Kidney (tissue), 14 donors: ENCODE results near the gene PIGQ. TPM values are rescaled to one million over a fixed set of nuclear protein-coding genes. Genes with fewer than 3 reads are reported as not detected.

ENCODE experiments used
- DNase-seq, 5 donors: peaks; one replicate each; pipeline ENCODE4 v3.0.0-alpha.2; 2013 to 2020
- FAIRE-seq: peaks from 2 replicates; lab custom pipeline; 2012; peaks lifted over from hg19 to GRCh38; lab: Jason Lieb, UNC
- H3K27ac ChIP-seq, 2 donors: one replicate each; pipeline ENCODE4 v1.7.0; 2013; ENCODE audit warnings: low read depth in 2 of 2, low read length in 2 of 2, inconsistent platforms in 1 of 2
- H3K27me3 ChIP-seq: one replicate; pipeline ENCODE4 v1.7.1; 2013; ENCODE audit warnings: low read length, inconsistent platforms; ENCODE audit not compliant: control insufficient read depth, insufficient read depth
- H3K36me3 ChIP-seq, 3 donors: one replicate each; pipeline versions ENCODE4 v1.7.0 to v1.7.1; 2013; ENCODE audit warnings: low read length in 3 of 3, control low read depth in 1 of 3, inconsistent platforms in 1 of 3; ENCODE audit not compliant: insufficient read depth in 3 of 3, control insufficient read depth in 2 of 3
- H3K4me1 ChIP-seq, 3 donors: one replicate each; pipeline versions ENCODE4 v1.7.0 to v1.7.1; 2013; ENCODE audit warnings: low read length in 3 of 3, inconsistent platforms in 1 of 3, low read depth in 1 of 3; ENCODE audit not compliant: control insufficient read depth in 2 of 3, insufficient read depth in 2 of 3
- H3K4me3 ChIP-seq, 3 donors: one replicate each; pipeline versions ENCODE4 v1.7.0 to v1.8.1; 2013; ENCODE audit warnings: low read length in 3 of 3, control low read depth in 1 of 3, inconsistent platforms in 1 of 3
- H3K9ac ChIP-seq, 3 donors: one replicate each; pipeline versions ENCODE4 v1.7.0 to v1.7.1; 2013; ENCODE audit warnings: low read length in 3 of 3, control low read depth in 1 of 3, inconsistent platforms in 1 of 3
- H3K9me3 ChIP-seq, 3 donors: one replicate each; pipeline versions ENCODE4 v1.7.0 to v1.7.1; 2013; ENCODE audit warnings: low read length in 3 of 3, control low read depth in 1 of 3, inconsistent platforms in 1 of 3; ENCODE audit not compliant: control insufficient read depth in 2 of 3, insufficient read depth in 1 of 3
- intact Hi-C: fragments of 100-400 bp; cut with DNase I; formaldehyde crosslinking; loops from one replicate; pipeline ENCODE4 v1.11.1; 2022
- polyA plus RNA-seq: library from polyadenylated mRNA; stranded (reverse); fragments of 350-450 nt; fragmentation: Illumina TruSeq; extraction: RNeasy Lipid Tissue Mini Kit (QIAGEN cat#74804); gene quantifications from one replicate; pipeline ENCODE4 v1.2.3, GENCODE V29; 2014; ENCODE audit warnings: low read depth, low replicate concordance; ENCODE audit not compliant: insufficient read depth
- total RNA-seq: library from RNA; stranded (reverse); fragmentation: NEBNext Ultra II Directional; extraction: Animal tissue kit (Norgen Biotek cat#: 25700); gene quantifications from one replicate; pipeline ENCODE4 v1.2.1, GENCODE V29; 2021
- TF ChIP-seq, protein P1 (sequence below): IDR thresholded peaks from 3 replicates; pipeline ENCODE4 v1.5.1; 2012; ENCODE audit warnings: mild to moderate bottlenecking, moderate library complexity, borderline replicate concordance; ENCODE audit not compliant: insufficient read depth; ENCODE audit errors: extremely low read depth
- donor health status: control.
- donor health status: control.
- donor health status: control.
- donor health status: control.
- donor health status: control.
- donor health status: DM: yes; HTN: yes; CAD: no.
- donor health status: Normal renal cell carcinoma (clear cell type).

Gene PIGQ
- total and polyA plus RNA-seq, 2 donors from 2014 or later: 92.9 to 118 TPM

DNA sequence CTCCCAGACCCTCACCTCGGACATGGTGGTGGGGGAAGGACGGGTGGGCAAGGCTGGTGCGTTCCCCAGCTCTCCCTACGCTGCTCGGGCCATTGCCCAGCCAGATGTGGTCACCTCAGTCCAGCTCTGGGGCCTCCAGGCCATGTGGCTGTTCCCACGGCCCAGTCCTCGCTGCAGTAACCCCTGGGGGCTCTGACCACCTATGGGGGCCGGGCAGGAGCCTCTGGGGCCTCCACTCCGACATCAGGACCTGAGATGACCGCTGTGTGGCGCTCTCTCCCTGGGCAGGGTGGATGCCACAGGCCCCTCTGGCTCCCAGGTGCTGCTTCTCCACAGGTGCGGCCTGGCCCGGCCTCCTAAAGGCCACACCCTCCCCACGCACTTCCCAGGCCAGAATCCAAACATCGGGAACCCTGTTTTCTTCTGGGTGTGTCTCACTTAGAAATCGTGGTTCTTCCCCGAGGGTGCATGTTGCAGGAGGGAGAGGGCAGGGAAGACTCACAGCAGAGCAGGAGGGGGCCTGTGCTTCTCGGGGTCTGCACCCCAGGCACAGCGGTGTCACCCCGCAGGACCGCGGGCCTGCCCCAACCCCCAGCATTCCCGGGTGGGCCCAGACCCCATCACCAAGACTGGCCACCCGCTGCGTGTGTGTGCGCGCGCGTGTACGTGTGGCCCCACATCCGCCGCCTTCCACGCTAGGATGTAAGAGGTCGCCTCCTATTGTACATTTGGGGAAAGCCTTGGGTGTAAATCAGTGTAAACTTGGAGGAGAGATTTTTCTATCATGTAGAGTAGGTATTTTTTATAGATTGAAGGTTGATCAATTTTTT is 48.2 kb upstream of the PIGQ start:
- no peak overlapping the region for H3K27ac ChIP-seq
- FAIRE-seq: no peak
- no peaks in the 10 kb centered on the region for H3K9me3 ChIP-seq
- no peaks in the 10 kb centered on the region for H3K27me3 ChIP-seq
- H3K36me3 ChIP-seq: peaks cover 0 to 37% (median 16%) of the 10 kb centered on the region in 3 donors
- peak in 1 of 5 donors; percentile 65 for DNase-seq
- H3K4me3 ChIP-seq: no peak overlapping the region
- TF ChIP-seq, protein P1, sequence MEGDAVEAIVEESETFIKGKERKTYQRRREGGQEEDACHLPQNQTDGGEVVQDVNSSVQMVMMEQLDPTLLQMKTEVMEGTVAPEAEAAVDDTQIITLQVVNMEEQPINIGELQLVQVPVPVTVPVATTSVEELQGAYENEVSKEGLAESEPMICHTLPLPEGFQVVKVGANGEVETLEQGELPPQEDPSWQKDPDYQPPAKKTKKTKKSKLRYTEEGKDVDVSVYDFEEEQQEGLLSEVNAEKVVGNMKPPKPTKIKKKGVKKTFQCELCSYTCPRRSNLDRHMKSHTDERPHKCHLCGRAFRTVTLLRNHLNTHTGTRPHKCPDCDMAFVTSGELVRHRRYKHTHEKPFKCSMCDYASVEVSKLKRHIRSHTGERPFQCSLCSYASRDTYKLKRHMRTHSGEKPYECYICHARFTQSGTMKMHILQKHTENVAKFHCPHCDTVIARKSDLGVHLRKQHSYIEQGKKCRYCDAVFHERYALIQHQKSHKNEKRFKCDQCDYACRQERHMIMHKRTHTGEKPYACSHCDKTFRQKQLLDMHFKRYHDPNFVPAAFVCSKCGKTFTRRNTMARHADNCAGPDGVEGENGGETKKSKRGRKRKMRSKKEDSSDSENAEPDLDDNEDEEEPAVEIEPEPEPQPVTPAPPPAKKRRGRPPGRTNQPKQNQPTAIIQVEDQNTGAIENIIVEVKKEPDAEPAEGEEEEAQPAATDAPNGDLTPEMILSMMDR: no peak
- H3K9ac ChIP-seq: no peak overlapping the region
- intact Hi-C loops: no loop called here
- H3K4me1 ChIP-seq: peaks cover 0 to 18% (median 14%) of the 10 kb centered on the region in 3 donors

DNA sequence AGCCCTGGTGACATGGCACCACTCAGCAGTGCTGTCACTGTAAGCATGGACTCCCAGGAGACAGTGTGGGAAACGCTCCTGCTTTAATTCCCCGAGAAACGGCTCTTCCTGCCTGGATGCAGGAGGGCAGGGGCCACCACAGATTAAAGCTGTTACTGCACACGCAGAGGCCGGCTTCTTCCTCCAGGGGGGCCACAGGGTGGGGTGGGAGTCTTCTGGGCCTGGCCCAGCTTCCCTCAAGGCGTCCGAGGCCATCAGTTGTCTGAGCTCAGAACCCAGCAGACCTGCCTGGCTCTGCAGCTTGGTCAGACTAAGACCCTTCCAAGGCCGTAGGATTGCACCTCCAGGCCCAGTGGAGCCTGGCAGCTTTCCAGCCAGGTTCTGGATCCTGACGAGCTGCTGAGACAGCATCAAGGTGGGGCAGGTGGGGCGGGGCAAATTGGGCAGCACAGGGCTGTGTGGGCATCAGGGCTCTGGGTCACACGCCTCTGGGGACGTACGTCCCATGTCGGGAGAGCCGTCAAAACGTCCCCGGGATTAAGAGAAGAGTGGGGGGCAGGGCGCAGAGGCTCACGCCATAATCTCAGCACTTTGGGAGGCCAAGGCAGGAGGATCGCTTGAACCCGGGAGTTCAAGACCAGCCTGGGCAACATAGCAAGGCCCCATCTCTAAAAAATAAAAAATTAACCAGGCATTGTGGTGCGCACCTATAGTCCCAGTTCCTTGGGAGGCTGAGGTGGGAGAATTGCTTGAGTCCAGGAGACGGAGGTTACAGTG is 47.3 kb upstream of the PIGQ start:
- Histone ChIP-seq H3K9me3 (no peaks in the 10 kb centered on the region), H3K9ac (peak overlapping the region in 1 of 3 donors; percentile 26), H3K36me3 (peaks cover 0 to 28% (median 14%) of the 10 kb centered on the region in 3 donors), H3K4me3 (no peak overlapping the region), H3K27ac (no peak overlapping the region), H3K27me3 (no peaks in the 10 kb centered on the region), H3K4me1 (peaks cover 0 to 19% (median 14%) of the 10 kb centered on the region in 3 donors)
- DNase-seq: peak in 2 of 5 donors; percentile 55 to 77
- intact Hi-C loops: no loop called here
- TF ChIP-seq, protein P1: no peak
- FAIRE-seq: no peak

DNA sequence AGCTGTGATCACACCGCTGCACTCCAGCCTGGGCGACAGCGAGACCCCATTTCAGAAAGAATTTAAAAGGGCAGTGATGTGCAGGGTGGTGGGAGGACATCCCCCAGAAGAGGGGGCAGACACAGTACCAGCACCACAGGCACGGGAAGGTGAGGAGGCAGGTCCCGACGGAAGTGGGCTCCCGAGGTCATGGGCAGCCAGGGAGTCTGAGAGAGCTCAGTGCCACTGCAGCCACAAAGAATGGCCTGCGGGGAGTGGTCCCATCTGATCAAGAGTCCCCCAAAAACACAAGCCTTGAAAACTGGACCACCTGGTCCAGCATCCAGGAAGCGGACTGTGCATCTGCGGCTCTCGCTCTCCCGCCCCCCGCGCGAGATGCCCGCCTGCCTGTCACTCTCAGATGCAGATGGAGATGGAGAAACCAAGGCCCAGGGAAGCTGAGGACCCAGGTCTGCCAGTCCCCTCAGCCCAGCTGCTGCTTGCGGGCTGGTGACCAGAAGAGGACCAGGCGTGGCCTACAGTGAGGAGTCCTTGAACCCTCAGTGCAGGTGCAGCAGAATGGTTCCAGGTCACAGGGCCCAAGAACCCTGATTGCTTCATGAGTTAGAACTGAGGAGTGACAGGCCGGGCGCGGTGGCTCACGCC is 46.5 kb upstream of the PIGQ start:
- Histone ChIP-seq H3K36me3 (peaks cover 0 to 28% (median 14%) of the 10 kb centered on the region in 3 donors), H3K27me3 (no peaks in the 10 kb centered on the region), H3K4me3 (no peak overlapping the region), H3K9ac (peak overlapping the region in 1 of 3 donors; percentile 26), H3K4me1 (peaks cover 0 to 19% (median 14%) of the 10 kb centered on the region in 3 donors), H3K9me3 (no peaks in the 10 kb centered on the region), H3K27ac (no peak overlapping the region)
- no peak for FAIRE-seq
- intact Hi-C loops: no loop called here
- DNase-seq: peak in 1 of 5 donors; percentile 65
- TF ChIP-seq, protein P1: no peak
